Ovary (tissue), 10 donors: Measurements from ENCODE around the gene SPAG6. TPM values are rescaled to one million over a fixed set of nuclear protein-coding genes. Genes with fewer than 3 reads are reported as not detected.

Experiments
- DNase-seq, 5 donors: peaks; one replicate each; pipeline ENCODE4 v3.0.0-alpha.2; 2019 to 2020
- H3K27ac ChIP-seq, 2 donors: fragments of 200-600 bp; one replicate each; pipeline versions ENCODE4 v1.5.1 to v1.8.0; 2019 to 2022
- H3K27me3 ChIP-seq: fragments of 200-600 bp; one replicate; pipeline ENCODE4 v1.8.0; 2022
- H3K36me3 ChIP-seq: fragments of 200-600 bp; sonication (generic); one replicate; pipeline ENCODE4 v1.5.1; 2019
- H3K4me1 ChIP-seq: one replicate; pipeline ENCODE4 v1.8.1; 2013; ENCODE audit warnings: mild to moderate bottlenecking, moderate library complexity; ENCODE audit not compliant: insufficient read depth
- H3K4me3 ChIP-seq: fragments of 200-600 bp; sonication (generic); one replicate; pipeline ENCODE4 v1.5.1; 2017
- H3K9me3 ChIP-seq, 2 donors: fragments of 200-600 bp in 1 of 2; sonication (generic) in 1 of 2; one replicate each; pipeline versions ENCODE4 v1.5.1 to v1.8.1; 2013 to 2019; ENCODE audit warnings: mild to moderate bottlenecking in 1 of 2, moderate library complexity in 1 of 2
- EP300 ChIP-seq: sonication (generic); formaldehyde crosslinking; IDR thresholded peaks from one replicate; pipeline ENCODE4 v1.6.1; 2017; ENCODE audit warnings: antibody characterized with exemption
- POLR2A ChIP-seq: fragments of 450-650 bp; IDR thresholded peaks from one replicate; pipeline ENCODE4 v1.6.1; 2017; ENCODE audit warnings: antibody characterized with exemption, mild to moderate bottlenecking, moderate library complexity
- WGBS, 3 donors: extraction: QIAGEN DNeasy Blood & Tissue Kit in 1 of 3; methylation state at CpG; one replicate each; pipeline versions ENCODE4 v1.1.5 to v1.1.7; 2013 to 2017; 5-methylcytosine and 5-hydroxymethylcytosine counted together
- intact Hi-C, 4 donors: fragments of 100-400 bp; cut with DNase I; formaldehyde crosslinking; loops; one replicate each; pipeline versions ENCODE4 v1.11.0 to v1.15.1; 2022 to 2023
- long read RNA-seq, 3 donors: library from polyadenylated mRNA in 2 of 3; unstranded in 2 of 3; transcript quantifications; one replicate each; pipeline ENCODE4 v2.0.0 and lab custom pipeline, GENCODE V29; 2021 to 2026
- polyA plus RNA-seq, 2 donors: library from polyadenylated mRNA; stranded (reverse); fragments of 200-250 nt in 1 of 2; fragments of 350-450 nt in 1 of 2; fragmentation: Illumina TruSeq in 1 of 2; extraction: RNeasy Lipid Tissue Mini Kit (QIAGEN cat#74804) in 1 of 2; gene quantifications; one replicate each; pipeline ENCODE4 v1.2.3, GENCODE V29; 2013 to 2014
- total RNA-seq, 7 donors: library from RNA; depleted of rRNA in 2 of 7; stranded (reverse); fragments of >200 nt in 2 of 7; fragmentation: NEBNext Ultra II Directional in 3 of 7; extraction: Animal tissue kit (Norgen Biotek cat#: 25700) in 3 of 7; gene quantifications; one replicate each; pipeline versions ENCODE4 v1.1.0 to v1.2.4, GENCODE V29; 2016 to 2023
- TF ChIP-seq, protein P1 (sequence below), 3 donors: fragments of 450-650 bp in 2 of 3; fragments of 200-600 bp in 1 of 3; IDR thresholded peaks; one replicate each; pipeline versions ENCODE4 v1.5.1 to v1.8.0; 2016 to 2022; ENCODE audit warnings: antibody characterized with exemption in 3 of 3, mild to moderate bottlenecking in 1 of 3
- donor health status: DM: no; HTN: no; CAD: no; lungs with moderate emphysema.
- donor health status: DM: no; HTN: no; CAD: no.
- donor health status: Bipolar disorder and iron deficiency.
- donor health status: DM: yes; HTN: yes; CAD: no.
- donor health status: DM: no; HTN: no; CAD: no.
- donor health status: DM: yes; HTN: yes; CAD: no.

SPAG6 gene
- total RNA-seq, result 10 to 100 TPM in 1 of 7 donors, 1 to 10 TPM in 1, under 1 TPM in 3, not detected in 2; 0.50 to 22.1 (median 0.95) TPM
- polyA plus RNA-seq, result under 1 TPM; 0.04 to 0.23 TPM
- long read RNA-seq, donor 1, partial matches to known transcripts, result 0 of 2 reads
- long read RNA-seq, donor 1, other reads (novel, unspliced or antisense), result 2 of 2 reads
- long read RNA-seq, donor 2, transcript SPAG6-203 (11 exons, 2,605 nt), result major isoform, 5 of 16 reads
- long read RNA-seq, donor 2, partial matches to known transcripts, result 11 of 16 reads
- long read RNA-seq, donor 2, other reads (novel, unspliced or antisense), result 0 of 16 reads
- long read RNA-seq, donor 3, partial matches to known transcripts, result 0 of 3 reads
- long read RNA-seq, donor 3, other reads (novel, unspliced or antisense), result 1 of 3 reads

DNA sequence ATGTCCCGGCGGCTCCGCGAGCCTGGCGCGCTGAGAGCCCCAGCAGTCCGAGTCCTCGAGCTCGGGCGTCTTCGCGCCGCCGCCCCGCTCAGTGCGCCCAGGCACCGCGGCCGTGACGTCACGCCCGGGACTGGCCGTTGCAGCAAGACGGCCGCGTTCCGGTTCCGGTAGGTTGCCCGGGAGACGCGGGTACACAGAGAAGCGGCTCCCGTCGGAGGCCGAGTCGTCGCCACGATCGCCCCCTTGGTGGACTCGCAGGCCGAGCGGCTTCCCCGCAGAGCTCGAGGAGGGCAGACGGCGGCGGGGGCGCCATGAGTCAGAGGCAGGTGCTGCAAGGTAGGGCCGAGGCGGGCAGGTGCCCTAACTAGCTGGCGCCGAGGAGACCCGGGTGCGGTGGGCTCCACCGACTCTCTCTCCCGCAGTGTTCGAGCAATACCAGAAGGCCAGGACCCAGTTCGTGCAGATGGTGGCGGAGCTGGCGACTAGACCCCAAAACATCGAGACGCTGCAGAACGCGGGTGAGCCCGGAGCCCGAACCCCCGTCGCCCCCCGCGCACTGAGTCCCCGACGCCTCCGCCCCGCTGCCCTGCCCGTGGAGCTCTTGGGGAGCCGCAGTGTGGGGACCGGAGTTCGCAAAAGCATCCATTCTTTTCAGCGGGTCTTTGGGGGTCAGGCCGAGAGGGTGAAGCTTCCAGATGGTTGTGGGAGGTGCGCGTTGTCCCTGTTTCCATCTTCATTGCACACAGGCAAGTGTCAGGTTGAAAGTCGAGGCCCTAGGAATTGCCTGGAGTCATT lies at the start of gene SPAG6:
Gene SPAG6 (plus strand): TSS at position 196 of the 795 bp plus-strand sequence. CDS start 116 bp downstream, at position 312.
- Histone ChIP-seq H3K4me3 (peak within 1 kb of the TSS; percentile 4), H3K9me3 (no peaks in the 10 kb centered on the region), H3K27me3 (no peaks in the 10 kb centered on the region), H3K4me1 (no peaks in the 10 kb centered on the region), H3K36me3 (no peaks in the 10 kb centered on the region), H3K27ac (no peak within 1 kb of the TSS)
- DNase-seq, result peak in 4 of 5 donors; percentile 21 to 43 (median 23)
- intact Hi-C loops, result loop anchor here in 2 of 4 donors (10.0 kb wide), 1 partner anchor 89 kb away; no protein-coding TSS in a partner anchor
- TF ChIP-seq, protein P1, sequence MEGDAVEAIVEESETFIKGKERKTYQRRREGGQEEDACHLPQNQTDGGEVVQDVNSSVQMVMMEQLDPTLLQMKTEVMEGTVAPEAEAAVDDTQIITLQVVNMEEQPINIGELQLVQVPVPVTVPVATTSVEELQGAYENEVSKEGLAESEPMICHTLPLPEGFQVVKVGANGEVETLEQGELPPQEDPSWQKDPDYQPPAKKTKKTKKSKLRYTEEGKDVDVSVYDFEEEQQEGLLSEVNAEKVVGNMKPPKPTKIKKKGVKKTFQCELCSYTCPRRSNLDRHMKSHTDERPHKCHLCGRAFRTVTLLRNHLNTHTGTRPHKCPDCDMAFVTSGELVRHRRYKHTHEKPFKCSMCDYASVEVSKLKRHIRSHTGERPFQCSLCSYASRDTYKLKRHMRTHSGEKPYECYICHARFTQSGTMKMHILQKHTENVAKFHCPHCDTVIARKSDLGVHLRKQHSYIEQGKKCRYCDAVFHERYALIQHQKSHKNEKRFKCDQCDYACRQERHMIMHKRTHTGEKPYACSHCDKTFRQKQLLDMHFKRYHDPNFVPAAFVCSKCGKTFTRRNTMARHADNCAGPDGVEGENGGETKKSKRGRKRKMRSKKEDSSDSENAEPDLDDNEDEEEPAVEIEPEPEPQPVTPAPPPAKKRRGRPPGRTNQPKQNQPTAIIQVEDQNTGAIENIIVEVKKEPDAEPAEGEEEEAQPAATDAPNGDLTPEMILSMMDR (IDR thresholded peaks at IDR 0.05), result no peak
- TF ChIP-seq POLR2A, result no peak
- no peak for TF ChIP-seq EP300
- 5 to 6% (median 5%) methylated on average over 71 to 83 of the region's 83 CpGs for WGBS, 3 donors

DNA sequence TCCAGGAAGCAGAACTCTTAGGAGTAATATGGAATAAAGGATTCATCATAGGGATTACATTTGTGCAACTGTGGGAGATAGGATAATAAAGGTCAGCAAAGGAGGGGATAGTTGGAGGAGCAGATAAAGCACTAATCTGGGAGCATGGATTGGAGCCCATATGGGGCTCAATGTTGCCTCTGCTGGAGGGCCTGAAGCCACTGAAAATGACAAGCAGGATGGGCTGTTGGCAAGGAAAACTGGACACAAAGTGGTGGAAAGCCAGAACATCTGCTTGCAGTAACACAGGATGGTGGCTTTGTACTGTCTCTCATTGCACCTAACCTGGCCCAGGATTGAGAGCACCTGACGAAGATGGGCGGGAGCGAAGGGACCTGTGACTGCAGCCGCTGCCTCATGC lies 44.1 kb upstream of the SPAG6 start:
- 90 to 97% (median 95%) methylated on average over 4 of the region's 4 CpGs for WGBS, 3 donors
- no peak for TF ChIP-seq EP300
- TF ChIP-seq POLR2A, result no peak
- TF ChIP-seq, protein P1 (IDR thresholded peaks at IDR 0.05), result no peak
- no peak overlapping the region for H3K4me3 ChIP-seq

DNA sequence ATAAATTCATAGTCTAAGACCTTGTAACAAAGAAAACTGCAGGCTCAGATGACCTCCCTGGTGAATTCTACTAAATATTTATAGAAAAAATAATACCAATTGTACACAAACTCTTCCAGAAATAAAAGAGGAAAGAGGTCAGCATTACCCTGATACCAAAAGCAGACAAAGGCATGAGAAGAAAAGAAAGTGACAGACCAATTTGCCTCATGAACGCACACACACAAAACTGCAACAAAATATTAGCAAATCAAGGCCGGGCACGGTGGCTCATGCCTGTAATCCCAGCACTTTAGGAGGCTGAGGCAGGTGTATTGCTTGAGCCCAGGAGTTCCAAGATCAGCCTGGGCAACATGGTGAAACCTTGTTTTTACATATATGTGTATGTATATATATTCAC lies 41.8 kb upstream of the SPAG6 start:
- Histone ChIP-seq H3K27me3 (no peaks in the 10 kb centered on the region), H3K4me3 (no peak overlapping the region), H3K27ac (no peak overlapping the region), H3K9me3 (no peaks in the 10 kb centered on the region), H3K4me1 (no peaks in the 10 kb centered on the region), H3K36me3 (no peaks in the 10 kb centered on the region)
- TF ChIP-seq EP300, result no peak
- TF ChIP-seq POLR2A, result no peak
- TF ChIP-seq, protein P1 (IDR thresholded peaks at IDR 0.05), result no peak
- WGBS, 3 donors, result 93 to 97% (median 94%) methylated on average over 3 of the region's 3 CpGs
- intact Hi-C loops, result no loop called here
- DNase-seq, result no peak

More for the DNA sequence above, 44.1 kb upstream of the SPAG6 start:
- no peak for DNase-seq
- intact Hi-C loops, result no loop called here
- Histone ChIP-seq H3K27me3 (no peaks in the 10 kb centered on the region), H3K27ac (no peak overlapping the region), H3K4me1 (no peaks in the 10 kb centered on the region), H3K9me3 (no peaks in the 10 kb centered on the region), H3K36me3 (no peaks in the 10 kb centered on the region)

DNA sequence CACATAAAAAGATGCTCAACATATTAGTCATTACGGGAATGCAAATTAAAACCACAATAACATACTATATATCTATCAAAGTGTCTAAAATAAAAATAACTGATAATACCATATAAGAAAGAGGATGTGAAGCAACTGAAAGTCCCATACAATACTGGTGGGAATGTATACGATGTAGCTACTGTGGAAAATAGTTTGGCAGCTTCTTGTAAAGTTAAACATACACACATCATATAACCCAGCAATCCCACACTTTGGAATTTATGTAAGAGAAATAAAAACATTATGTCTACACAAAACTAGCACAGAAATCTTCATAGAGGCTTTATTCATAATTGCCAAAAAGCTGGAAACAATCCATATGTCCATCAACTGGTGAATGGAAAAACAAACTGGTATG lies 39.6 kb upstream of the SPAG6 start:
- Histone ChIP-seq H3K27ac (no peak overlapping the region), H3K9me3 (no peaks in the 10 kb centered on the region), H3K36me3 (no peaks in the 10 kb centered on the region), H3K4me3 (no peak overlapping the region), H3K4me1 (no peaks in the 10 kb centered on the region), H3K27me3 (peaks cover 2% of the 10 kb centered on the region)
- DNase-seq, result no peak
- TF ChIP-seq, protein P1 (IDR thresholded peaks at IDR 0.05), result no peak
- no peak for TF ChIP-seq EP300
- TF ChIP-seq POLR2A, result no peak
- 61 to 74% (median 68%) methylated on average over 2 of the region's 2 CpGs for WGBS, 3 donors
- intact Hi-C loops, result no loop called here
